ENCODE results near the gene ISX. TPM values are rescaled to one million over a fixed set of nuclear protein-coding genes. Genes with fewer than 3 reads are reported as not detected.

The ISX gene
- total and polyA plus RNA-seq, 2 donors (not counting 1 experiment from before 2014, with no cell fraction given) = not detected

DNA sequence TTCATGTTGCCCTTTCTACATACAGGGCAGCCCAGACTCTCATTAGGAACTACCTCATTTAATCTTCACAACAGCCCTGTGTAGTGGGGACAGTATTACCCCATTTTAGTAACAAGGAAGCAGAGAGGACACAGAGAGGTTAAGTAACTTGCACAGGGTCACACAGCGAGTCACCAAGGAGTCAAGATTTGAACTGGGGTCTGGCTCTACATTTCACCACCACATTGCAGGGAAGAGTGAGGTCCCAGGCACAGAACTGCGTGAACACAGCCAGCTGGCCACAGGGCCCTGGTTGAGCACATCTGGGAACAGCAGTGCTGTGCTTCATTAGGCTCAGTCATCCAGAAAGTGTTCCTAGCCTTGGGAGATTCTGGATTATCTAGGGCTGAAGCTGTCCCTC, 45.4 kb upstream of the ISX start:
- TF ChIP-seq EZH2 (IDR thresholded peaks at IDR 0.05; ENCODE audit: low read length, missing control alignments) = no peak
- TF ChIP-seq, protein P1, sequence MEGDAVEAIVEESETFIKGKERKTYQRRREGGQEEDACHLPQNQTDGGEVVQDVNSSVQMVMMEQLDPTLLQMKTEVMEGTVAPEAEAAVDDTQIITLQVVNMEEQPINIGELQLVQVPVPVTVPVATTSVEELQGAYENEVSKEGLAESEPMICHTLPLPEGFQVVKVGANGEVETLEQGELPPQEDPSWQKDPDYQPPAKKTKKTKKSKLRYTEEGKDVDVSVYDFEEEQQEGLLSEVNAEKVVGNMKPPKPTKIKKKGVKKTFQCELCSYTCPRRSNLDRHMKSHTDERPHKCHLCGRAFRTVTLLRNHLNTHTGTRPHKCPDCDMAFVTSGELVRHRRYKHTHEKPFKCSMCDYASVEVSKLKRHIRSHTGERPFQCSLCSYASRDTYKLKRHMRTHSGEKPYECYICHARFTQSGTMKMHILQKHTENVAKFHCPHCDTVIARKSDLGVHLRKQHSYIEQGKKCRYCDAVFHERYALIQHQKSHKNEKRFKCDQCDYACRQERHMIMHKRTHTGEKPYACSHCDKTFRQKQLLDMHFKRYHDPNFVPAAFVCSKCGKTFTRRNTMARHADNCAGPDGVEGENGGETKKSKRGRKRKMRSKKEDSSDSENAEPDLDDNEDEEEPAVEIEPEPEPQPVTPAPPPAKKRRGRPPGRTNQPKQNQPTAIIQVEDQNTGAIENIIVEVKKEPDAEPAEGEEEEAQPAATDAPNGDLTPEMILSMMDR (conservative IDR thresholded peaks at IDR 0.05 in 1 of 2, IDR thresholded peaks at IDR 0.05 in 1 of 2; ENCODE audit: low read depth in 1 of 2, low read length in 2 of 2) = no peak
- Histone ChIP-seq H3K27me3 (ENCODE audit: control insufficient read depth, insufficient read depth, low read length) (no peaks in the 10 kb centered on the region), H3K9ac (ENCODE audit: insufficient read depth, low read length) (no peak overlapping the region), H3K4me1 (ENCODE audit: control insufficient read depth, extremely low read depth, insufficient read depth, low read length) (no peaks in the 10 kb centered on the region), H3K36me3 (ENCODE audit: control insufficient read depth, insufficient read depth, low read length) (no peaks in the 10 kb centered on the region), H3K4me2 (ENCODE audit: extremely low read depth, insufficient read depth, low read length) (no peak overlapping the region), H3K79me2 (ENCODE audit: control insufficient read depth, insufficient read depth, low read length) (no peaks in the 10 kb centered on the region), H3K4me3 (replicated peaks in 1 of 4; ENCODE audit: control extremely low read depth in 1 of 4, insufficient read depth in 1 of 4, low read depth in 3 of 4, low read length in 4 of 4) (no peak overlapping the region), H3K9me3 (ENCODE audit: control insufficient read depth, insufficient read depth, low read depth, low read length) (no peaks in the 10 kb centered on the region), H4K20me1 (ENCODE audit: control insufficient read depth, extremely low read depth, insufficient read depth, low read length) (no peaks in the 10 kb centered on the region), H3K27ac (ENCODE audit: insufficient read depth, low read length) (no peak overlapping the region), H2AFZ (ENCODE audit: low read length) (no peak overlapping the region)
- no peak for DNase-seq (ENCODE audit: low read depth in 2 of 2)

DNA sequence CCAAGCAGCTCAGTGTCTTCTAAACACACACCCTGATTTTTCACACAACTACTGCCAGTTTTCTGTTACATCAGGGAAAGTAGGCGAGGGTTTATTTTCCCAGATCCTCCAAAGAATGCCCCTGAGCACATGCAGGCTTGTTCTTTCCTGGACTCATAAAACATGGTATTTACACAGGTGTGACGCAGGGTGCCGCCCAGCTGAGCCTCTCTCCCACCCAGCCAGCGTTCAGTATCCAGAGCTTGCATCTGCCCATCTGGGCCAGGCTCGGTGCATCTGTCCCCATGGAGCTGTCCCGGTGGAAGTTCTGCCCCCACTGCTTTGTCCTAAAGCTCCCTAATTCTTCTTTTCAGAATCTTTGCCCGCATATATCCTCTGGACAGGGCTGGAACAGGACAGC, 44.8 kb upstream of the ISX start:
- no peaks in the 10 kb centered on the region for H3K4me1 ChIP-seq (ENCODE audit: control insufficient read depth, extremely low read depth, insufficient read depth, low read length)
- H3K9me3 ChIP-seq (ENCODE audit: control insufficient read depth, insufficient read depth, low read depth, low read length) = no peaks in the 10 kb centered on the region
- no peaks in the 10 kb centered on the region for H3K27me3 ChIP-seq (ENCODE audit: control insufficient read depth, insufficient read depth, low read length)
- no peak overlapping the region for H3K4me3 ChIP-seq (replicated peaks in 1 of 4; ENCODE audit: control extremely low read depth in 1 of 4, insufficient read depth in 1 of 4, low read depth in 3 of 4, low read length in 4 of 4)
- no peak overlapping the region for H3K27ac ChIP-seq (ENCODE audit: insufficient read depth, low read length)
- H3K9ac ChIP-seq (ENCODE audit: insufficient read depth, low read length) = no peak overlapping the region
- H4K20me1 ChIP-seq (ENCODE audit: control insufficient read depth, extremely low read depth, insufficient read depth, low read length) = no peaks in the 10 kb centered on the region
- no peaks in the 10 kb centered on the region for H3K36me3 ChIP-seq (ENCODE audit: control insufficient read depth, insufficient read depth, low read length)
- no peak overlapping the region for H2AFZ ChIP-seq (ENCODE audit: low read length)
- no peaks in the 10 kb centered on the region for H3K79me2 ChIP-seq (ENCODE audit: control insufficient read depth, insufficient read depth, low read length)
- TF ChIP-seq, protein P1 (conservative IDR thresholded peaks at IDR 0.05 in 1 of 2, IDR thresholded peaks at IDR 0.05 in 1 of 2; ENCODE audit: low read depth in 1 of 2, low read length in 2 of 2) = no peak
- TF ChIP-seq EZH2 (IDR thresholded peaks at IDR 0.05; ENCODE audit: low read length, missing control alignments) = no peak
- no peak for DNase-seq (ENCODE audit: low read depth in 2 of 2)
- H3K4me2 ChIP-seq (ENCODE audit: extremely low read depth, insufficient read depth, low read length) = no peak overlapping the region

DNA sequence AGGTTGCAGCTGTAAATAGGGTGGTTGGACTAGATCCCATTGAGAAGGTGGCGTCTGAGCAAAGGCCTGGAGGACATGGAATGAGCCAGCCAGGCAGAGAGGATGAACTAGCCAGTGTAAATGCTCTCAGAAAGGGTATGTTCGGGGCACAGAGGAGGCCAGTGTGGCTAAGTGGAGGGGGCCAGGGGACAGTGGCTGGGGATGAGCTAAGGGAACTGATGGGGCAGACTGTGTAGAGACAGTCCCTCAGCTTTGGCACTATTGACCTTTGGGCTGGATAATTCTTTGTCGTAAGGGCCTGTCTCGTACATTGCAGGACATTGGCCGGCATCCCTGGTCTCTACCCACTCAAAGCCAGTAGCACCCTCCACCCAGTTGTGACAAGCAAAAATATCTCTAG, 43.7 kb upstream of the ISX start:
- H3K79me2 ChIP-seq (ENCODE audit: control insufficient read depth, insufficient read depth, low read length) = no peaks in the 10 kb centered on the region
- no peaks in the 10 kb centered on the region for H3K27me3 ChIP-seq (ENCODE audit: control insufficient read depth, insufficient read depth, low read length)
- H3K9ac ChIP-seq (ENCODE audit: insufficient read depth, low read length) = no peak overlapping the region
- no peak overlapping the region for H3K4me3 ChIP-seq (replicated peaks in 1 of 4; ENCODE audit: control extremely low read depth in 1 of 4, insufficient read depth in 1 of 4, low read depth in 3 of 4, low read length in 4 of 4)
- TF ChIP-seq, protein P1 (conservative IDR thresholded peaks at IDR 0.05 in 1 of 2, IDR thresholded peaks at IDR 0.05 in 1 of 2; ENCODE audit: low read depth in 1 of 2, low read length in 2 of 2) = no peak
- no peak for TF ChIP-seq EZH2 (IDR thresholded peaks at IDR 0.05; ENCODE audit: low read length, missing control alignments)
- H4K20me1 ChIP-seq (ENCODE audit: control insufficient read depth, extremely low read depth, insufficient read depth, low read length) = no peaks in the 10 kb centered on the region
- DNase-seq (ENCODE audit: low read depth in 2 of 2) = no peak
- no peaks in the 10 kb centered on the region for H3K4me1 ChIP-seq (ENCODE audit: control insufficient read depth, extremely low read depth, insufficient read depth, low read length)
- no peak overlapping the region for H3K27ac ChIP-seq (ENCODE audit: insufficient read depth, low read length)
- no peaks in the 10 kb centered on the region for H3K9me3 ChIP-seq (ENCODE audit: control insufficient read depth, insufficient read depth, low read depth, low read length)
- no peaks in the 10 kb centered on the region for H3K36me3 ChIP-seq (ENCODE audit: control insufficient read depth, insufficient read depth, low read length)
- H2AFZ ChIP-seq (ENCODE audit: low read length) = no peak overlapping the region
- H3K4me2 ChIP-seq (ENCODE audit: extremely low read depth, insufficient read depth, low read length) = no peak overlapping the region

All from fibroblast of lung (primary cell).